ENCODE results near the gene DRAXIN.
A peak's percentile ranks its signal among the peaks of the same experiment; 100 is the strongest.

Gene DRAXIN

GRCh38 chr1:11691302-11691914 is at the start of gene DRAXIN:
TSS of gene DRAXIN (plus strand) at chr1:11691710. CDS start at chr1:11706259, 14,549 bp downstream.
- no peak for DNase-seq (ENCODE audit: low read depth in 2 of 2)

GRCh38 chr1:11641776-11642305 is 49.7 kb upstream of the DRAXIN start:
- no peak for DNase-seq (ENCODE audit: low read depth in 2 of 2)

DNA sequence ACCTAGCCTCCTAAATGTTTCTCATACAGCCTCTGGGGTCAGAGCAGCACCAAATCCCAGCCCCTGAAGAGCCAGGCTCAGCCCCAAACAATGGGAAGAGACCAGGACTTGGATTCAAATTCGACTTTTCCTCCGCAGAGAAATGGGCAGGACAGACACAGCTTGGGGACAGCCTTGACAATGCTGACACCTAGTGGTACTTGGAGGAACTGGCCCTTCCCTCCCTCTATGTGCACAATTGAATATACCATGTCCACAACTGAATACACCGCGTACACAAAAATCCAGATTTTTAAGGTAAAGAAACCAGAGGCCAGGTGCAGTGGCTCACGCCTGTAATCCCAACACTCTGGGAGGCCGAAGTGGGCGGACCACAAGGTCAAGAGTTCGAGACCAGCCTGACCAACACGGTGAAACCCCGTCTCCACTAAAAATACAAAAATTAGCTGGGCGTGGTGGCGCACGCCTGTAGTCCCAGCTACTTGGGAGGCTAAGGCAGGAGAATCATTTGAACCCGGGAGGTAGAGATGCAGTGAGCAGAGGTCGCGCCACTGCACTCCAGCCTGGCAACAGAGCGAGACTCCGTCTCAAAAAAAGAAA is 49.0 kb upstream of the DRAXIN start:
- peak; percentile 40 to 53 for DNase-seq (ENCODE audit: low read depth in 2 of 2)

GRCh38 chr1:11643782-11644181 is 47.7 kb upstream of the DRAXIN start:
- no peak for DNase-seq (ENCODE audit: low read depth in 2 of 2)

DNA sequence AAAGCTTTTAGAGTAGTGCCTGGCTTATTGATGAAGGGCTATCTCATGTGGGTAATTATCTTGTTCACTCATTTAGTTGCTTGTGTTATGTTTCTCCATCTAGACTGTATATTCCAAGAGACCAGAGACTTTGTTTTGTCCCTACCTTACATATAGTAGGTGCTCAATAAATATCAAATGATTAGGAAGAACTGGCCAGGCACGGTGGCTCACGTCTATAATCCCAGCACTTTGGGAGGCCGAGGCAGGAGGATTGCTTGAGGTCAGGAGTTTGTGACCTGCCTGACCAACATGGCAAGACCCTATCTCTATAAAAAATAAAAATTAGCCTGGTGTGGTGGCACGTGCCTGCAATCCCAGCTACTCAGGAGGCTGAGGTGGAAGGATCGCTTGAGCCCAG is 46.2 kb upstream of the DRAXIN start:
- DNase-seq (ENCODE audit: low read depth in 2 of 2) = no peak

DNA sequence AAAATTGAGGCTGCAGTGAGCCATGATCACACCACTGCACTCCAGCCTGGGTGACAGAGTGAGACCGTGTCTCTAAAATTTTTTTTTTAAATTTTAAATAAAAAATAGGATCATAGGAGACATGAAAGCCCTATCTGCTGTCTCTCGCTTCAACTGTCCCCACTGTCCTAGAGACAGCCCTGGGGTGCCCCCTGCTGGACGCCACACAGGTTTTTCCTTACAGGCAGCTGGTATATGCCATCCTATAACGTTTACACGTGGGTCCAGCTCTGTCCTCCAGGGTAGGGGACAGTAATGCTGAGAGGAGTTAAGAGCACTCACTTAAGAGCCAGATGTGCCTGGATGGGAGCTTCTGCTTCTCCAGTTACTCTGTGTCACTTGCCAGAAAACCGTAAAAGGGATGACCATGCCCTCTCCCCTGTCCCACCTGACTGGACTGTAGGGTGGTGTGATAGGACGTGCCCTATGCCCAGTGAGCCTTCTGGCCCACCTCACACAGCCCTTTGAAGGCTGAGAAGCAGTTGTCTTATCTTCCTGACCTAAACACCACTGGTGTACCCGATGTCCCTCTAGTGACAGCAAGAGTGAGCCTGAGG is 45.7 kb upstream of the DRAXIN start:
- DNase-seq (ENCODE audit: low read depth in 2 of 2) = peak; percentile 56 to 75

DNA sequence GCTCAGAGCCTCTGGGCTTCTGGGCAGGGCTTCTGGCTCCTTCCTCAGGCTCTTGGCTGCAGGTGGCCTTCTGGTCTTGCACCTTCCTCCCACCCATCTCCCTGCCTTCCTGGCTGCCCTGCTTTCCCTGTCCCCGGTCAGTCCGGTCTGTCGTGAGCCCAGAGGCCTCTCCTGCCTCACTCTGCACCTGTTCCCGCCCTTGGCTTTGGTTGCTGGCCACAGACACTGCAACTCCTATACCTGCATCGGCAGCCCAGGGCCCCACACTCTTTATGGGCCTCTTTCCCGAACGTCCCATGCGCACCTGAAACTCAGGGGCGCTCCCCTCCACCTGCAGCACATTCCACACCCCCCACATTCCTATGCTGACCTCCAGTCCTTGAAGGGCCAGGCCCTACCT is 45.2 kb upstream of the DRAXIN start:
- DNase-seq (ENCODE audit: low read depth in 2 of 2) = no peak

DNA sequence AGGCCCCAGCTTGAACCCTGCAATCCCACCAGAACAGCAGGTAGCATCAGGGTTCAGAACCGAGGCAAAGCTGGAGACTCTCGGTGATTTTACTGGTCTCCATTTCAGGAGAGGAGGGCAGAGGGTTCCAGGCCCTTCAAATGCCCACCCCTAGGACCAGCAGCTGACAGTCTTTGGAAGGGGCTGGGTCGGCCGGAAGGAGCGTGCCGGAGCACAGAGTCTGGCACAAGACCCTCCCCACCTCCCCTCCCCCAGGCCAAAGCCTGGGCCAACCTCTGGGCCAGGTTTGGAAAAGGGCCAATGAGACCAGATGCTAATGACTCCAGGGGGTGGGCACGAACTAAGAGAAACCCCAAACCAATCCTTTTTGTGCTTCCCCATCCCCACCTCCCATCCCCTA is 44.2 kb upstream of the DRAXIN start:
- no peak for DNase-seq (ENCODE audit: low read depth in 2 of 2)

DNA sequence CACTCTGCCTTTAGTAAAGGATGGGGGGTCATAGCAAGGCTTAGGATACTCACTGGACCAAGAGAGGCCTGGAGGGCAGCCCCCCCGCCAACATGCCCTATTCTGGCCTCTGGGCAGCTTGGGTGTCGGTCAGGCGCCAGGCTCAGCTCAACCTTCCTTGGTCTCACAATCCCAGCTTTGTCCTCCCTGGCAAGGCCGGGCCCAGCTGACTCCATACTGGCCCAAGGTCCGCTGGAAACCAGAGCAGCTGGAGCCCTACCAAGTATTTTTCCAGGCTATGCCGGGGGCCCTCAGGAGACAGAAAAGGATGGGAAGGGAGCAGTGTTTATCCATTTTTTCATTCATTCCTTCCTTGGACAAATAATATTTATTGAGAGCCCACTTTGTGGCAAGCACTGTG is 43.5 kb upstream of the DRAXIN start:
- DNase-seq (ENCODE audit: low read depth in 2 of 2) = no peak

- no peak for DNase-seq (ENCODE audit: low read depth in 2 of 2)
Measured at GRCh38 chr1:11648732-11649158, 42.8 kb upstream of the DRAXIN start.

DNA sequence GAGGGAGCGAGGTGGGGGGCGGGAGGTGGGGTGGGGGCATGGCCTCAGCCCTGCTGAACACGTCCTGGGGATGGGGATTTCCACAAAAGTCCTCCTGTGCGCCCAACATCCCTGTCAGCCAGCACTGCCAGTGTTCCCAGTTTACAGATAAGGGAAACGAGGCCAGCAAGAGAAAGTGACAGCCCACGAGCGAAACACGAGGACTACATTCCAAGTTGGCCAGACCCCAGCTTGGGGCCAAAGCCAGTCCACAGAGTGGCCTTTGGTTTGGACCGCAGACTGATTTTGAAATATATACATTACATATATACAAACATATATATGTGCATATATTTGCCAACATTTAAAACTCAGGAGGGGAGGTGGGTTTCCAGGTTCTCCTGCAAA is 42.3 kb upstream of the DRAXIN start:
- DNase-seq (ENCODE audit: low read depth in 2 of 2) = no peak

- no peak for DNase-seq (ENCODE audit: low read depth in 2 of 2)
Measured at GRCh38 chr1:11649624-11650330, 41.7 kb upstream of the DRAXIN start.

DNA sequence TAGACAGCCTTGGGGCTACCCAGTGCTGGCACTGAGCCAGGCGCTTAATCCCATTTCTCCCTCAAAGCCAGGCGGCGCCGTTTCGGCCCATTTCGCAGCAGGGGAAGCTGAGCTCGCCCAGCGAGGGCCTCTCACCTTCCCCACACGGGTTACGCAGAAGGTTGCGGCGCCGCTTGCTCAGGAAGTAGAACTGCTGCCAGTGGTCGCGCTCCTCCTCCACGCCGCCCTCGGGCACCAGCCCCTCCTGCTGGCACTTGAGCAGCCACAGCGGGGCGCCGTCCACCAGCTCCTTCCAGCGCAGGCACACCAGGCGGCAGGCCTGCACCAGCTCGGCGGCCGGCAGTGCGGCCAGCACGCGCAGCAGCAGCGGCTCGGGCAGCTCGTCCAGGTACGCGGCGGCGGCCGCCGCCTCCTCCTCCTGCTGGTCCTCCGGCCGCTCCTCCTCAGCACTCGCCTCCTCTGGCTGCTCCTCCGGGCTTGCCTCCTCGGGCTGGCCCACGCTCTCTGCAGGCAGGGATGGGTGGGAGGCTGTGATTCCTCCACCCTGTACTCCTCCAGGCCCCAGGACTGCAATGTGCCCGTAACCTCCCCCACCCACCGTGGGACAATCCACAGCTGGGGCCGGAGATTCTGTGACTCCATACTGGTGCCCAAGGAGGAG is 41.0 kb upstream of the DRAXIN start:
- DNase-seq (ENCODE audit: low read depth in 2 of 2) = peak; percentile 55 to 59

DNA sequence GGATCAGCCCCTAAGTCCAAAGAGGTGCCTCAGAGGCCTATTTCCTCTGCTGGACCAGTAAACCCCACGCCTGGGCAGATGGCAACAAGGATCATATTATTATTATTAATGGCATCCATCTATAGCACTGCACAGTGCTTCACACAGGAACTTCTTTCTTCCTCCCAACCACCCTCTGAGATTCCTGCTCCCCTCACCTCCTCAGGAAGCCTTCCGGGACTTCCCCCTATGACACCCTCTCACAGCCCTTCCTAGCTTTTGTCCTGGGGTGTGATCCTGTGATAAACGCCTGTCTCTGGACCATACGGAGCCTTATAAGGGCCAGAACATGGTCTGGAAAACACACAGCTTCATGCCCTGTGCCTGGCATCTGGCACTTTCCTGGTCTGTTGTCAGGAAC is 40.5 kb upstream of the DRAXIN start:
- no peak for DNase-seq (ENCODE audit: low read depth in 2 of 2)

DNA sequence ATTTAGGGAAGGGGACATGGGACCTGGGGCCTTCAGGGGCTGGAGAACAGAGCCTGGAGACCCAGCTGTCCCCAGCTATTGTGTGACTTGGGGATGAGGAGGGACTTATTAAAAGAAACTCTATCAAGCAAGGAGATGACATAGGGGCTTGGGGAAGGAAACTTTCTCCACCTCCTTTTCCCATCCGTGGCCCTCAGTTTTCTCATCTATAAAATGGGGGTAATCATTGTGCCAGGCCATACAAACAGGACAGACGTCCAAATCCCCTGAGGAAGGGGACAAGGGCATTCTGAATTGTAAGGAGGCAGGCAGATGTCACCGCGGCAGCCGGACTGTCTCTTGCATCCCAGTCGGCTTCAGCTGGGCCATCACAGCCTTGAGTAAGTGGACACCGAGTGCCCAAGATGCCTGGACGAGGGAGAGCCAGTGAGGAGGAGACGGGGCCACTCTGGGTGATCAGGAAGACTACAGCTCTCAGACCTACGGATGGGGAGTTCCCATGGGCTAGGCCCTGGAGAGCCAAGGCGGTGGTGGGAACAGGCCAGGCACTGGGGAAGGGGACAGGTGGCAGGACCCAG is 39.2 kb upstream of the DRAXIN start:
- no peak for DNase-seq (ENCODE audit: low read depth in 2 of 2)

GRCh38 chr1:11653101-11653860 is 38.2 kb upstream of the DRAXIN start:
- no peak for DNase-seq (ENCODE audit: low read depth in 2 of 2)

- DNase-seq (ENCODE audit: low read depth in 2 of 2) = no peak
Measured at GRCh38 chr1:11653861-11654136, 37.7 kb upstream of the DRAXIN start.

DNA sequence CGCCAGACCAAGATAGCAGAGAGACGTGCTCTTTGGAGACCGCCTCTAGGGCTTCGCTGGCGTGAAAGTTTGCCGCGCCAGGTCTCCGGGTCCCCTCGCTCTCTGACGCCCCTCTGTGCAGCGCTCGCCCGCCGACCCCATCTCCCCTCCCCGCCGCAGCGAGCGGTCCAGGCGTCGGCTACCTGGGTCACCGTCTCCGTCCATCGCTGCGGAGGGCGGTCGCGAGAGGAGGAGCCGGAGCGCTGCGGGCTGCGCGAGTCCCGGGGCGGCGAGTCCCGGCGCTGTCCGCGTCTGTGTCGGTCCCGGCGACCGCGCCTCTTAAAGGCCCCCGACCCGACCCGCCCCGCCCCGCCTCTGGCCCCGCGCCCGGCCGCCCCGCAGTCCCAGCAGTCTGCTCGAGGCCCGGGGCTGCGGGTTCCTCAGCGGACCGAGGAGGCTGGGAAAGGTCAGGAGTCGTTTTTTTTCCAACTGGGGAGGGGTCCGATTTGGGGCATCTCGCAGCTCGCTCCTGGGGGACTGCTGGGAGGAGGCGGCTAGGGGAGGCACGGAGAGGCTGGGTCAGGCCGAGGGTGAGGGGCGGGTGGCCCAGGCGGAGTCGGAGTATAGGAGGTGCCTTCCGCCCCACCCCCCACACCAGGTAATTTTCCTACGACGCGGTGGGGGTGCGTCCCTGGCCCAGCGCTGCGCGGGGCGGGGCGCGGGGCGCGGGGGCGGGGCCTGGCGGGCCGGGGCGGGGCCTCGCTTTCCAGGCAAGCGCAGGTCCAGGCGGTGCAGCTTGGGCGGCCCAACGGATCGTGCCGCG is 37.2 kb upstream of the DRAXIN start, which contains the start of the genes FBXO2 and FBXO44:
Gene FBXO2, minus strand, starts transcription at position 293 of the 802 bp plus-strand sequence. Its CDS starts 89 bp downstream, at position 204.
Gene FBXO44, plus strand, starts transcription at position 741 of the 802 bp plus-strand sequence. CDS start 959 bp downstream, outside the sequence.
- DNase-seq (ENCODE audit: low read depth in 2 of 2) = peak in 1 of 2 donors; percentile 39

DNA sequence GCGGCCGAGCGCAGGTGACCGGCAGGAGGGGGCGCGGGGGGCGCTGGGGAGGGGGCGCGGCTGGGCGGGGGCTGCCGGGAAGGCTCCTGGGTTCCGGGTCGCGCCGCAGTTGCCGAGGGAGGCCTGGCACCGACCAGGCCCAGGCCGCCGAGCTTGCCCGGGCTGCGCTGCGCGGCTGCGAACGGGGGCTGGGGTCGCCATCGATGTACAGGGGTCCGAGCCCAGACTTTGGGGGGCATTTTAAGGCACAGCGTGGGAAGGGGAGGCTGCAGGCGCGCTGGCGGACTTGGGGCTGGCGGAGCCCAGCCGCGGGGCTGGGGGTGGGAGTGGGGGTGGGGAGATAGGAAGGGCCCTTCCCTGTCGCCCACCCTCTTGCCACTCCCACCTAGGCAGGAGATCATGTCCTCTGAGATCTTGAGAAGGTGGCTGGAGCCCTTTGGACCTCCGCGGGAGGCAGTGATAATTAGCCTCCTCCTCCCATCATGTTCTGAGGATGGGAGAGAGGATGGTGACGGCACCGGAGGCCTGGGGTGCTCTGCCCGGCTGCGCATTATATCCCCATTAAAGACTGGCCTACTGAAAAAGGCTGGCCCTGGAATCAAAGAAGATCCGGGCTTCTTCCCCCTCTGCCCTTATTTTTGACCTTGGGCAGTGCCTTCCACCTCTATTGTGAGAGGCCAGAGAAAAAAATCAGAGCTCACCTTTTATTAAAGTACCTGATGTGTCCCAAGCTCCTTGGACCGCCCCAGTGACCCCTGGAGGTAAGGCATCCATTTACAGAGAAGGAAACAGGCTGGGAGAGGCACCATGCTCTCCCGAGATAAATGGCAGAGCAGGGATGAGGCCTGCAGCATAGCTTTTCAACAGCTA is 36.3 kb upstream of the DRAXIN start:
- DNase-seq (ENCODE audit: low read depth in 2 of 2) = no peak
